HG02885 (cell line): ENCODE results near the gene MEF2D.

ENCODE experiments used
- ATAC-seq: cut with Tn5 transposase; IDR thresholded peaks from one replicate; pipeline ENCODE4 v1.9.1; 2021; ENCODE audit warnings: mild to moderate bottlenecking; ENCODE audit not compliant: unreplicated experiment, poor library complexity

The MEF2D gene

GRCh38 chr1:156489935-156490293, 10.7 kb downstream of the MEF2D start:
- ATAC-seq, result no peak

DNA sequence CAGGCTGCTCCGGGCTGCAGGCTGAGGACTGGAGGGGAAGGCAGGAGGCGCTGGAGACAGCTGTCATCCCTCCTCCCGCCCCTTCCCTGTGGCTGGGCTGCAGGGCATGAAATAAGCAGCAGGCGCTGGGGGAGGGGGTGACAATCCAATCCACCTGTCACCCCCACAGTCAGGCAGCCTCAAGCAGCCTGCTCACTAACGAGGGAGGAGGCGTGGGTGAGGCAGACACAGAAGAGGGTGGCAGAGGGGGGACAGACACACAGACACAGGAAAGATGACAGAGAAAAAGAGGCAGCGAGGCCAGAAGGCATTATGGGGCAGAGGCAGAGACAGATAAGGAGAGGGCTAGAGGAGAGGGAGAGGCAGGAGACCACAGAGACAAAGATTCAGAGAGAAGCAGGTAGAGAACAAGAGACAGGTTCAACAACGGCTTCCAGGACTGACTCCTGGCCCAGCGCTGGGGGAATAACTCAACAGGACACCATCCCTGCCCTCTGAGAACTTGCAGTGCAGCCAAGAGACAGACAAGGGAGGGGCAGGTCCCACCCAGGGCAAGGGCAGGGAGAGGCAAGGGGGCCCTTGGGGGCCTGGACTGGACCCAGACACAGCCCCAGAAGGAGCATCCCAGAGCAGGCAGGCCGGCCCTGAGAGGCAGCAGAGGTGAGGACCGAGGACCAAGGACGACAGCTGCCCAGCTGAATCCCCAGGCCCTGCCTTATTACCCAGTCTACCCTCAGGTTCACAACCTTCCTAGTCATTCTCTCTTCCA, 11.2 kb downstream of the MEF2D start:
- ATAC-seq, result peak; percentile 13

DNA sequence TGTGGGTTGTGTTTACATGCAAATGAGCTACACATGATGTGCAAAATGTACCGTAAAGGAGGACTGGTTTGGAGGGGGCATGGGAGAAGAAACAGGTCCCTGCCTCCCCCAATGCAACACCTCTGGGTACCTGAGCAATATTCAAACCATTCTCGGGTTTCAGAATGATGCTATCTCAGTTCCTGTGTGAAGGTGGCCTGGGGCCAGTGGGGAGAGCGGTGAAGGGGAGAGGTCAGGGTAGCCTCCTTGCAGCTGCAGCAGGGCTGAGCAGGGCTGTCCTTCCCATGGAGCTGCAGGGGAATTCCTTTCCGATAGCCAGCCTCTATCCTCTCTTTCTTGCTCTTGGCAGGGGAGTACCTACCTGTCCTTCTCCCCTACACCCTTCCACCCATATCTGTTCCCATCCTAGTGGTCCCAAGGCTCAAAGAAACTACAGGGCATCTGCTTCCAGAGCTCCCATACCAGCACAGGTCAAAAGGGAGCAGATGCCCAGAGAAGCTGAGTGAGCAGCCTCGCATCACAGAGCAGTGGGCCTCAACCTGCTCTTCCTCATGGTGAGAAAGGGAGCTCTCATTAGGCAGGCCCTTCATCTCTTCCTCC, 11.9 kb downstream of the MEF2D start:
- ATAC-seq, result peak; percentile 61

DNA sequence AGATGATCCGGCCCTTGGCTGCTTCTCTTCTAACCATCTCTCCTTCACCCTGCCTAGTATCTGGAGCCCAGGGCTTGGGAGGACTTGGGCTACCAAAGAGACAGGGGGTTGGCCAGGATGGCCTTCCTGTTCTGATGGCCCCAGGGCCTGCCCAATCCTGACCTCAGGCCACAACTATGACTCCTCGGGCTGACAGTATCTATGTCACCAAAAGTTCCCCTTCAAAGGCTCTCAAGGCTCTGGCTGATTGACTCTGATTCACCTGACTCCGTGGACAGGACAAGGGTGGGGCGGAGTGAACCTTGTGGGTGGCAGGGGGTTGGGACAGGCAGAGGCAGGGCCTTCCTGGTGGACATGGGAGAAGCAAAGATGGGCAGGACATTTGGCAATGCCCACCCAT, 12.7 kb downstream of the MEF2D start:
- no peak for ATAC-seq

DNA sequence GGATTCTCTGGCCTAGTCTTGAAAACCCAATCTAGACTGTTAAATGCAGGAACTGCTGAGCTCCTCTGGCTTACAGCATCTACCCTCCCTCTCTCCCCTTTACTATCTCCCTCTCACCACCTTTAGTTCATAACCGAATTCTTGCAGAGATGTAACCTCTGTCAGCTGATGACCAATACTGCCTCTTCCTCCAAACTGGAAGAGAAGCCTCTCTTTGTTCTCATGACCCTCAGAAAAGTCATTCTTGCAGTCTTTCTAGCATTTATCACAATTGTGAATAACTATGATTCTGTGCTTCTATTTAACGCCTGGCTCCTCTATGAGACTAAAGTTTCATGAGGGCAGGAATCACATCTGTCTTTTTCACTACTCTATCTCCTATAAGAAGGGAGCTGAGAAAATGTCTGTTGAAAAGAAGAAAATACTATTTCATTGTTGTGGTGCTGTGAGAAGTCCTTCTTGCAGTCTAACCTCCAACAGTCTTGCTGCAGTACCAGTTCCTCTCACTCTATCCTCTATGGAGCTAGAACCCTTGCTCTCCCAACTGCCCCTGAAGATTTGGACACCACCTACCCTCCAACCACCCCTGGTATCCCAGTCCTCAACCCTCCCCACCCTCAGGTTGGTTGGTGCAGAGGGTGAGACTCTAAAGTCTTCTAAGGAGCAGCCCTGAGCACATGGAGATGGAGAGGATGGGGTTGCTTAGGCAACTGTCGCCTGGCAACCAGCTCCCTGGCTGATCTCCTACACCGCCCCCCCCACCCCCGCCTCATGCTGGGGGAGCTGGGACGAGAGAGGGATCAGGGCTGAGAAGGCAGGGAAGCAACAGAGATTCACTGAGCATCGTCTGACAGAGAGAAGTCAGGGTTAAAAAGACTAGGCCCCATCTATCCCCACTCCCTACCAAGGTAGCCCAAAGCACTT, 13.9 kb downstream of the MEF2D start:
- ATAC-seq, result no peak

- ATAC-seq, result no peak
Measured at GRCh38 chr1:156485984-156486383, 14.6 kb downstream of the MEF2D start.

GRCh38 chr1:156484480-156485058, 16.0 kb downstream of the MEF2D start:
- ATAC-seq, result no peak

DNA sequence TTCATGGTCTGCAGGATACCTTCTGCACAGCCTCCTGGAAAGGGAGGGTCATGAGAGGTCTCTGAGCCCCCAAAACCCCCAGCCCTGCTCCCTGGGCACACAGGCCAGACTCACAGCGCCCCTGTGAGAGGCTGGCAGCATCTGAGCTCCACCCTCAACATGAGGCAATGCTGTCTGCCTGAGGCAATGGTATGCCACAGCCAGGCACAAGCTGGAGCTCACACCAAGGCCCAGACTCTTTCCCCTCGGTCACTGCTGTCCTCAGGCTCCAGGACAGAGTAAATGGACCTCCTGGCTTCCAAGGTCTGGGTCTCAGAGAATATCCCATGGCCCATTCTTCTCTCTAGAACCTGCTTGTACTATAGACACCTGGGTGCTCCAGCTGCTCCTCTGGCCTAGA, 17.2 kb downstream of the MEF2D start:
- no peak for ATAC-seq

DNA sequence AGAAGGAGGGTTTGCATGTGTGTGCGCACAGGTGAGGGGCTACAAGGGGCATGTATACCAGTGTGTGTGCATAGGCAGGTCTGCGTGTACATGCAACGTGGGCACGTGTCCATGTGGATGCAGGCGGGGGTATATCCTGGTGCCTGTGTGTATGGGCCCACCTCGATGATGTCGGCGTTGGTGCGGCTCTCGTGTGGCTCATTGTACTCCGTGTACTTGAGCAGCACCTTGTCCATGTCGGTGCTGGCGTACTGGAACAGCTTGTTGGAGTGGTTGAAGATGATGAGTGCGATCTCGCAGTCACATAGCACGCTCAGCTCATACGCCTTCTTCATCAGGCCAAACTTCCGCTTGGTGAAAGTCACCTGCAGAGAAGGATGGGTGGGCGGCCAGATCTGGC, 18.3 kb downstream of the MEF2D start:
- no peak for ATAC-seq

DNA sequence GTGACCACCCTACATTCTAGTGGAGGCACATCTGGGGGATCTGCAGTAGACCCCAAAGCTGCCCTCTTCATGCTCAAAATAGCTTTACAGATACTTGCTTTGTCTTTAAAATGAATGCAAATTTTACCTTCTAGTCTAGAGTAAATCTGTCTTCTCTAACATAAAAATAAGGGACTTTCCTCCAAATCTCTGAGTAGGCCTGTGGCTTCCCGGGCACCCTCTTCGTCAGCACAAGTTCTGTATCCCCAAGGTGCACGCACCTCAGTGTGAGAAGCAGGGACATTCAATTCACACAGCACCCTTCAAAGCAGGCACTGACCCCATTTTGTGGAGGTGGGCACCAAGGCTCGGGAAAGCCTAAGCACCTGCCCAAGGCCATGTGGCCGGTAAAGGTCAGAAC, 19.0 kb downstream of the MEF2D start:
- ATAC-seq, result no peak

DNA sequence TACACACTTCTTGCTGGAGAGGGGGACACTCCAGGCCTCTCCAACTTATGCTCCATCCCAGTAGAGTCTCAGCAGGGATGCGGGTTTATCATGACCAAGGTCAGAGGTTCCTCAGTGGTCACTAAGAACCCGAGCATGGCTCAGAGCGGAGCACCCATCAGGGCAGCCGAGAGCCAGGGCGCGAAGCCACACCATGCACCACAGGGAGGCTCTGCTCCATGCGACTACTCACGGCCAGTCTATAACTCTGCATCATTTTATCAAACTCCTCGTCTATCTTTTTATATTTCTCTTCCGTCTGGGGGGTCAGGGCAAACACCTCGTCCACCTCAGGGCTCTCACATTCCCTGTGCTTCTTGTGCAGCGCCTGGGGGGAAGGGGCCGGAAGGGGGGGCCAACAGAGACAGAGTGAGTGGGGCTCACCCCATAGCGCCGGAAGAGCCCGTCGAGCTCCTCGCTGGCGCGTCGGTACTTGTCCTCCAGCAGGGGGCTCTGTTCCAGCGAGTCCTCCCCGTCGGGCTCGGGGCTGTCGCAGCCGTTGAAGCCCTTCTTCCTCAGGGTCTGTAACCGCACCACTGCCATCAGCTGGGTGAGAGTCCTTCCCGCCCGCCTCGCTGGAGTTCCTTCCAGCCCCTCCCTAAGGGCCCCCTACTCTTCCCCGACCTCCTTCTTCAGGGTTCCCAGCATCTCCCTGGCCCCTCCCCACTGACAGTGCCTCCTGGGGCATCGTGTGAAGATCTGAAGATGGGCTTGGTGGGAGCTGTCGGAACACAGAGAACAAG, 20.0 kb downstream of the MEF2D start:
- ATAC-seq, result peak; percentile 53

DNA sequence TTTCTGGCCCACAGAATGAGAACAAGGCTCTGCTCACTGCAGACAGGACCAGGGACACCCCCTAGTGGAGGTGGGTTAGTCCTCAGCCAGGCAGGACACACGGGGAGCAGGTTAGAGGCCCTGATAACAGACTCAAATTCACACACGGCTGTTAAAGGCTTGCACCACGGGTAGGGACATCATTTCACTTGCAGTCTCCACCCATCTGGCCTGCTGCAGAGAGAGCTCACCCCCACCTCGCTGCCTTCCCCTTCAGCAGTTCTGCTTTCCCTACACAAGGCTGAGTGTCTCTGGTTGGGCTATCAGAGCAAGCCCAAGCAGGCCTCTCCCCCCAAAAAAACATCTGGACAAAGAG, 20.6 kb downstream of the MEF2D start:
- no peak for ATAC-seq

- ATAC-seq, result no peak
Measured at GRCh38 chr1:156479093-156480015, 21.2 kb downstream of the MEF2D start.

- ATAC-seq, result no peak
Measured at GRCh38 chr1:156478250-156478627, 22.3 kb downstream of the MEF2D start.

- ATAC-seq, result no peak
Measured at GRCh38 chr1:156477526-156478249, 22.9 kb downstream of the MEF2D start.

DNA sequence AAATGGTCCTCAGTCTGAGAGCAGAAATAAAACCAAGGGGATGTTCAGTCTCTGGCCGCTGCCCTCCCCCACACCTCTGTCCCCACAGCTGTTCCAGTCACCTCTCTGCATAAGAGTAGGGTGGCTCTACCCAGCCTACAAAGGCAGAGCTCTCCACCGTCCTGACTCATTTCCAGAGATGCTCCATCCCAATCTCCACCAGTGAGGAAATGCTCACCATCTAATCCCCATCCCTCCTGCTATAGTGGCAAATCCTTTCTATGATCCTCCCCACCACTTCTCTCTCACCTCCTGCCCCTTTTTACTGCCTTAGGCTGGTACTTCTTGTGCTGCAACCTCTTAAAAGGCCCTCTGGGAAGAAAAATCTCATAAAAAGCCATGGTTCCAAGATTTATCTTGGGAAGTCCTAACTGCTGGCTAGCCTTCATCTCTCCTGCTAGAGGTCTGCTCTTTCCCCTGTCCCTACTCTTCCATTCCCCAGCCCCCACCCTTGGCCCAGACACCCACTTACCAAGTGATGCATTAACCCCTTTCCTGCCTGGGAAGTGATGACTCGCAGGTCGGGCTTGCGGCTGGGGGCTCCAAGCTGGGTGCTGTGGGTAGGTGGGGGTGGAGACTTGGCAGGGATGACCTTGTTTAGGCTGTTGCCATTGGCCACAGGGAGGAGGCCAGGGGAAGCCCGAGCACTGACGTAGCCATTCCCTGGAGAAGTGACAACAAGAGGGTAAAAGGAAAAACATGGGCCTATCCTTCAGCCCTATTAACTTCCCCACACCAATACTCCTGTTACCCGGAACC, 23.9 kb downstream of the MEF2D start:
- ATAC-seq, result no peak

DNA sequence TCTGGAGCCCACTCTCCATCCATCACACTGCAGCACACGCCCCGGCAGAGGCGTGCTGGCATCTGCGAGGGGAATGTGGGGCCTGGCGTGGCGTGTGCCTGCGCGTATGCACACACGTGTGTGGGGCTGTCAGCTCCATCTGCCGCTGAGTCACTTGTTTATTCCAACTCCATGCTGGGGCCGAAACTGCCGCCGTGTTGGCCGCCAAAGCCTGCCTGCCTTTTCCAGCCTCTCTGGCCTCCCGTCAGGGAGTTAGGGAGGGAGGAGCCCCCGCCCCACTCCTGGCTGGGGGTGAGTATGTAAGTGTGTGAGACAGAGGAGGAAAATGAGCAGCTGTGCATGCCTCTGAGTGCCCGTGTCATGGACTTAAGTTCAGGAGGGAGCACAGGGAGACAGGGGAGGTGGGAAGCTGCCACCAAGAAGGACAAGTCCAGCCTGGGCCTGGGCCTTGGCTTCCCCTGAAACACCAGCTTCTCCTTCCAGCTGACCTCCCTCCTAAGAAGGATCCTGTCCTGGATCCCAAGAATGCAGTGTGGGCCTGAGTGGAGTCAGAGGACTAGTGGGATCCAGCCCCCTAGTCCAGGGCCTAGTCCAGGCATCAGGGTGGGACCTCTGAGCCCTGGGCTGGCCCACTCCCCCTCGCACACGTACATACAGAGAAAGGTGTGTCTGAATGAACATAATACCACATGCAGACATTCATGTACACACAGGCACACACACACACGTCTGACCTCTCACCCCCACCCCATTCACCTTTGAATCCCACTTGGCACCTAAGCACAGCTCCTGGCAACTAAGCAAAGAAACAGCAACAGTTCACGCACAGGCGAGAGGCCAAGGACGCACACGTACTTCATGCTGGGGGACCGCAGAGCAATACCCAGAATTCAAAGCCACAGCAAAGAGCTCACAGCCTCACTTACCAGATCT, 24.7 kb downstream of the MEF2D start:
- no peak for ATAC-seq
